ENCODE measurements around the gene GRIK4.

The GRIK4 gene

GRCh38 chr11:120867024-120867423 is 355.5 kb downstream of the GRIK4 start:
- DNase-seq = no peak

DNA sequence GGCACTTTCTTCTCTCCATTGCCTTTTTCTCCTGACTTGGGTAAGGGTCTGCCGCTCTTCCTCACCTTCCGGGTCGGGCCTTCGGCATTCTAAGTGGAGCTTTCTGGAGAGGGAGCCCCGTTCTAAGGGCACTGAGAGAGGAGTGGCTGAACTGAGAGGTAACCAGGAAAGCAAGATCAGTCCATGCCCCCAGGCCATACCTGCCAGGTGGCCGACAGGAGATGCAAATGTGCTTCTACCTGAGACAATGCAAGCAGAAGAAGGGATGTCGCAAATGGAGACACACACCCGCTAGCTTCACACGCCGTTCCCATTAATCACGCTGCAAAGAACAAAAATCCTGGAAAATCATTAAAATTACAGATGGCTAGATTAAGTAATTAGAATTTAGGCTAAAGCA is 356.0 kb downstream of the GRIK4 start:
- DNase-seq = no peak

GRCh38 chr11:120867988-120868387 is 356.4 kb downstream of the GRIK4 start:
- DNase-seq = no peak

- no peak for DNase-seq
These were observed 357.5 kb downstream of the GRIK4 start for GRCh38 chr11:120869097-120869496.

DNA sequence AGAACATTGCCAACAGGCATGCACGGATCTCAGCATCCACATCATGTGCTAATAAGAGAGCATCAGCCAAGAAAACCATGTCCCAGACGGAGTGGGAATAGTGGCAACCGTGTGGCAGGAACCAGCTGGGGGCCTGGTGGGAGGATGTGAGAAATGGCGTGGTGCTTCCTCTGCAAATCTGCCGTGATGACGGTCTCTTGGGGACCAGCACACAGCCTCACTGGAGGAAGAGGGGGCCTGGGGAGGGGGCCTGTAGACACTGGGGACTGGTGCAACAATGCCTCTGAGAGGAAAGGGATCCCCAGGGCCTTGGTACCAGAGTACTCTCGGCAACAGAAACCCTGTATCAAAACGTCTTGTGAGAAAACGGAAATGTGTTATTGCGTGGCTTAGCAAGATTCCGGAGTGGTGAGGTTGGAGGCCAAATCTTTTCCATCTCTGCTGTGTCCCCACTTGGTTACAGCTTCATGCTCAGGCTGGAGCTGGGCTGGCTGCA is 358.0 kb downstream of the GRIK4 start:
- no peak for DNase-seq

DNA sequence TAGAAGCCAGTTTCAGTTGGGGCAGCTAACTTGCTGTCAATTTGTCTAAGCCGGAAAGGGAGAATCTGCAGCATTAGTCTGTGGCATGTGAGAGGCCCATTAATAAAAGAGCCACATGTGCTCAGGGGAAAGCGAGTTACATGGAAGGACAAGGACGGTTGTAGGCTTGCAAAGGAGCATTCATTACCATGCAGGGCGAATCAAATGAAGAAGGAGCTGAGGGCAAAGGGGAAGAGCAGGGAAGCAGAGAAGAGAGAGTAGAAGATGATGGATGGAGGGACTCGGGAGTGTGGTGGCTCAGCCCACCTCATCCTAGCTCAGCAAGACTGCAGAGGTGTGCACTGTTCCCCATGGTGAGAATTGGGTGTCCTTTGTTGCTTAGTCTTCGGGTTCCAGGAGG is 359.6 kb downstream of the GRIK4 start:
- no peak for DNase-seq

- no peak for DNase-seq
These were observed 360.4 kb downstream of the GRIK4 start for GRCh38 chr11:120871924-120872323.

- DNase-seq = no peak
These were observed 362.6 kb downstream of the GRIK4 start for GRCh38 chr11:120873966-120874735.

DNA sequence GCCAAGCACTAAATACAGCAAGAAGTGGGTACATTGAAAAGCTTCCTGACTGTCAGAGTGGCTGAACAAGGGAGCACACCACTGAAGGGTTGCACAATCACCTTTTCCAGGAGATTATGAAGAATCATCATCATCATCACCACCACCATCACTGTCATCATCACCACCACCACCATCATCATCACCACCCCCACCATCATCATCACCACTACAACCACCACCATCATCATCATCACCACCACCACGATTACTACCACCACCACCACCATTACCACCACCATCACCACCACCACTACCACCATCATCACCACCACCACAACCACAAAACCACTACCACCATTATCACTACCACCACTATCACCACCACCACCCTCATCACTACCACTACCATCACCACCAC is 364.4 kb downstream of the GRIK4 start:
- DNase-seq = no peak

DNA sequence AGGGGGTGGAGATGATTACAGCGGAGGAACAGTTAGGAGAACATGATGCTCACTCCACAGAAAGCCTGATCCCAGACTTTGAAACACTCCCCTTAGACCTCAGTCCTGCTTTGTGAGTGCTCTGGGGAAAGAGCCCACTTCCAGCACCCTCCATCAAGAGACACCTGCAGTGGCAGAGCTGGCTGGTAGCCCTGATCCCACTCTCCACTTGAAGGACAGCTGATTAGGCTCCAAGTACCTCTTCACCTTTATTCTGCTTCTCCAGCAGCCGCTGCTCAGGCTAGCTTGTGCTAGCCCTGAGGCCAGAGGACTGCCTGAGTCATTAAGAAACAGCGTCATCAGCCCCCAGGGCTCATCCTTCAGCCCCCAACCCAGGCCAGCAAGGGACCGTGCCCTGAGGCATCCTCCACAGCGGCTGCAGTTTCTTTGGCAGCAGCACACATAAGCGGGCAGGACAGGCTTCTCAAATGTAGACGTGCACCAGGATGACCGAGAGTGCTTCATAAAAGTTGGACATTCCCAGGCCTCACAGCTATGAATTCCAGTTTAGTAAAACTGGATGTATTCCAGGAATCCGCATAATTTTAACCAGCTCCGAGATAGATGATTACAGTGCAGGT is 366.3 kb downstream of the GRIK4 start:
- no peak for DNase-seq

GRCh38 chr11:120878781-120879180 is 367.2 kb downstream of the GRIK4 start:
- no peak for DNase-seq

DNA sequence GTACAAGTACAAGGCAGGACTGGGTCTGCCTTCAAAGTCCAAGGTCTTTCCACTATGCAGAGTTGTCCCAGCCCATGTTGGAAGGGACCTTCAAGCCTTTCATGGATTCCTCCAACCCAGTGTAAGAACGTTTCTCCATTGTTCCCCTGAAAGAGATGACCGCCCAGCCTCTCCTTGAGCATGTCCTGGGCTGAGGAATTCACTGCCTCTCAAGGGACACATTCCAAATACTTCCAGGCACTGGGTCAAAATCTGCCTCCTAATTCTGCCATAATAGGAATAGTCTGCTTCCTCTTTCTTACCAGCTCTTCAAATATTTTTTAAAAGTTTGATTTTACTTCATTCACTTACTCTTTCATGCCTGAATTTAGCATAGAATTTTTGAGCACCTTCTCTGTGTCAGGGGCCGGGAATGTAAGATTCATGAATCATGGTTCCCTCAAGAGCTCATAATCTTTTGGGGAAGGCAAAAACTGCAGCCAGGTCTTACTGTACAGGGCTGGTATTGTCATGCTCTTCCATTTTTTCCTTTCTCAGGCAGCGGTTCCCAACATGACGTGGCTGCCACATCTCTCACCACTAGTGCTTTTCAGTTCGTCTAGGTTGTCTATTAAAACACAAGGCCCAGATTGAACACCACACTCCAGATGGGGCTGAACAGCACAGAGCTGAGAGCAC is 369.1 kb downstream of the GRIK4 start:
- no peak for DNase-seq

GRCh38 chr11:120881596-120881995 is 370.0 kb downstream of the GRIK4 start:
- DNase-seq = no peak

- no peak for DNase-seq
These were observed 370.6 kb downstream of the GRIK4 start for GRCh38 chr11:120882175-120882574.

- no peak for DNase-seq
These were observed 372.0 kb downstream of the GRIK4 start for GRCh38 chr11:120883404-120884080.

- no peak for DNase-seq
These were observed 372.8 kb downstream of the GRIK4 start for GRCh38 chr11:120884154-120885020.

DNA sequence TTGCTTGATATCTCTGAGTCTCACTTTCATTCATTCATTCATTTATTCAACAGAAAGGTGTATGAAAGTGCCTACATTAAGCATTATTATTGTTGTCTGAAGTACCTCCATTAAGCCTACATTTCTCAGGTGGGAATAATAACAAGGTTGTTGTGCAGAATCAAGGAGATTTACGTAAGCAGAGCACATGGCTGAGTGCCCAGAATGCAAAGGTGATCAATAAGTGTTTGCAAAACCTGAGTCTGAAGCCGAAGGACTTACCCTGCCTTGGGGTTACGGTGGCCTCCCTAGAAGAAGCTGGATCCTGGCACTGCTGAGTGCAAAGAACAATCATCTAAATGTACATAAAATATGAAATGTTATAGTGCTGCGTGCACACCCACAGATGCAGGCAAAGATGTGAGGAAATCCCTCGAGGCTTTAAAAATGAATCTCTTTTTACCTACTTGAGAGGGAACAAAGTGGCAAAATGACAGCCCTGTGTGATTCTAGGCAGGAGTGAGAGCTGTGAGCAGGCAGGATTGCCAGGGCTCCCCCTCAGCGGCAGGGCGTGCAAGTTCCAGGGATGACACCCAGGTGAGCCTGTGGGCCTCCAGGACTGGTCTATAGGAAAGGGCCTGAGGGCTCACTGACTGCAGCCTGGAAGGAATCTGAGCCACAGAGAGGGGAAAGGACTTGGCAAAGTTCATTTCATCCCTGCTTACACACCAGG is 379.2 kb downstream of the GRIK4 start:
- DNase-seq = no peak

- no peak for DNase-seq
These were observed 382.1 kb downstream of the GRIK4 start for GRCh38 chr11:120893440-120894201.

DNA sequence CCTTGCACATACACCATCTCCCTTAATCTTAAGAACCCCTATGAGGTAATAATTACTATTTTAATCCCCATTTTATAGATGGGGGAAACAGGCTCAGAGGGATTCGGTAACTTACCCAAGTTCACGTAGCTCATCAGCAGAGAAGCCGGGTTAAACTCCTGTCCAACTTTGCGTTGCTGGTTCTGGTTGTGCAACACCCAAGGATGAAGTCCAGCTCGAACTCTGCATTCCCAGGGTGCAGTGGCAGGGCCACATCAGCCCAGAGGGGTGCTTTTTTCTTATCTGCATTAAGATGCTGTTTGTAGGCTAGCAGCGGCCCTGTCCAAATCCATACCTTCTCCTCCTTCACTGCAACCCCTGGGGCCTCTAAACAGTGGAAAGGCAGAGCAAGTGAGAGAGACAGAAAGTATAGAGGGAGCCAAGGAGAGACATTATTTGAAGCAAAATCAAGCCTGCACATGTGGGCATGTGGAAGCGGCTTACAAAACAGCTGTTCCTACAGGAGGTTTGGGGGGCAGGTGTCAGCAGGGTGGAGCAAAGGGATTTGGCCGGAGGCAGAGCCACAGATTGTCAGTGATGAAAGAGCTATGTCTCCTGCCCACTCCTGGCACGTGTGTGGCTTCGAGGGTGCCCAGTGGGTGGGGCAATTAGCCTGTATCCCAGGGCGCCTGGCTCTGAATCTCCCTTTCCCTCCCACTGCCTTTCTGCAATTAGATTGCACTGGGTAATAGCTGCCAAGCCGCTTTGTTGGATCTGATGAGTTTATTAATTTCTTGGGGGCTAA is 382.8 kb downstream of the GRIK4 start:
- no peak for DNase-seq

GRCh38 chr11:120896687-120897086 is 385.1 kb downstream of the GRIK4 start:
- no peak for DNase-seq

All from stimulated activated CD4-positive, alpha-beta T cell treated with anti-CD3 and anti-CD28 coated beads, Interleukin-12 subunit alpha, Interleukin-12 subunit beta, amount 100 ng/mL, for 4 hours (primary cell).